SK-N-MC (cell line): ENCODE results near the gene KLHL1.

Experiments
- DNase-seq: peaks from one replicate; pipeline ENCODE4 v3.0.0-alpha.2; 2011; ENCODE audit warnings: low read depth, low spot score
- H3K27ac ChIP-seq: fragments of 200-600 bp; sonication (generic); 2 replicates; pipeline ENCODE4 v1.5.1; 2016; ENCODE audit warnings: mixed run types
- H3K36me3 ChIP-seq: fragments of 200-600 bp; sonication (generic); 2 replicates; pipeline ENCODE4 v1.6.1; 2017; ENCODE audit warnings: antibody characterized with exemption, low read length, mixed read lengths; ENCODE audit not compliant: insufficient read depth
- H3K4me3 ChIP-seq: fragments of 200-600 bp; sonication (generic); 2 replicates; pipeline ENCODE4 v1.5.1; 2016
- H3K9ac ChIP-seq: fragments of 200-600 bp; sonication (generic); 2 replicates; pipeline ENCODE4 v1.8.0; 2017; ENCODE audit warnings: mixed run types, mixed read lengths; ENCODE audit not compliant: insufficient read length
- H3K9me3 ChIP-seq: fragments of 200-600 bp; sonication (generic); 2 replicates; pipeline ENCODE4 v1.6.1; 2017; ENCODE audit warnings: low read depth, mild to moderate bottlenecking, antibody characterized with exemption, low read length, moderate library complexity, mixed read lengths
- EZH2 ChIP-seq: fragments of 200-600 bp; sonication (generic); IDR thresholded peaks from one replicate; pipeline ENCODE4 v1.6.1; 2017; ENCODE audit warnings: antibody characterized with exemption
- FOXP2 ChIP-seq: optimal IDR thresholded peaks from 2 replicates; pipeline ENCODE3; 2011; ENCODE audit warnings: mild to moderate bottlenecking, moderate library complexity; ENCODE audit not compliant: insufficient read depth; ENCODE audit errors: extremely low read length, control extremely low read depth
- POLR2AphosphoS5 ChIP-seq: IDR thresholded peaks from 2 replicates; pipeline ENCODE4 v1.6.1; 2012; ENCODE audit warnings: mild to moderate bottlenecking, low read depth, low read length, borderline replicate concordance

The KLHL1 gene

DNA sequence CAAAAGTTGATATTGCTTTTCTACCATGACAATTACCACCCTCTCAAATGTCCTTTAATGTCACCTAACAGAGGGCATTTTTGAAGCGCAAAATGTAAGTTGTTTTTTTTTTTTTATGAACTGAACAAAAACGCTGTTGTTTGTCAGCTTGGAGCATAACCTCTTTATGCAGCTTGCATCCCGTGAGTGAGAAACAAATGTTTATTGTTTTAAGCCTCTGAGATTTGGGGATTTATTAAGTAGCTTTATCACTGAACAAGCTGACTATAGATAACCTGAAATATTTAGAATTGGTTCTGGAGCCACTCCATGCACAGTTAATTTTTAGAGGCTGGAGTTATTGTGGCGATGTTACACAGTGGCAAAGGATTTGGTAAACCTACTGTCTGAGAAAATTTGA is 80.7 kb downstream of the KLHL1 start:
- H3K36me3 ChIP-seq, result no peaks in the 10 kb centered on the region
- no peak overlapping the region for H3K9ac ChIP-seq
- H3K27ac ChIP-seq, result no peak overlapping the region
- H3K4me3 ChIP-seq, result no peak overlapping the region
- no peak for TF ChIP-seq FOXP2
- TF ChIP-seq EZH2, result no peak
- no peak for DNase-seq
- H3K9me3 ChIP-seq, result no peaks in the 10 kb centered on the region

- Histone ChIP-seq H3K4me3 (no peak overlapping the region), H3K27ac (no peak overlapping the region), H3K36me3 (no peaks in the 10 kb centered on the region), H3K9me3 (no peaks in the 10 kb centered on the region), H3K9ac (no peak overlapping the region)
- TF ChIP-seq EZH2 (no peak), FOXP2 (no peak), POLR2AphosphoS5 (no peak)
- no peak for DNase-seq
Observed at GRCh38 chr13:70023516-70023915, 84.7 kb downstream of the KLHL1 start.

DNA sequence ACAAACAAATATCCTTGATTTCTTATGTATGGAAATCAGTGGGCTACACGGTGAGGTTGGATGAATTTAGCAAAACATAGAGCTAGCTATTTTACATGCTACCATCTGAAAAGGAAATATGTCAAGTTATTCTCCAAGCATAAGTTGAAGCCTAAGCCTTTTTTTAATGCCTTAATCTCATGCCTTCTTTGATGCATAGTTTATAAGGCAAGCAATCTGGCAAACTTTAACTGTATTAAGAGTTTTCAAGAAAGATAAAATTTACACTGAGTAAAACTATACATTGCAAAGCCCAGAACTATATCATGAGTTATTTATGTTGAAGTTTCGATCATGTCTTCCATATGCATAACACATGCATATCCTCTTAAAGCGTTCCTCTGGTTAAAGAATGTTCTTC is 85.6 kb downstream of the KLHL1 start:
- TF ChIP-seq EZH2 (no peak), POLR2AphosphoS5 (no peak), FOXP2 (no peak)
- H3K4me3 ChIP-seq, result no peak overlapping the region
- H3K9me3 ChIP-seq, result no peaks in the 10 kb centered on the region
- DNase-seq, result no peak
- H3K27ac ChIP-seq, result no peak overlapping the region
- H3K9ac ChIP-seq, result no peak overlapping the region
- H3K36me3 ChIP-seq, result no peaks in the 10 kb centered on the region

GRCh38 chr13:70016116-70016515 is 92.1 kb downstream of the KLHL1 start:
- no peaks in the 10 kb centered on the region for H3K9me3 ChIP-seq
- no peak overlapping the region for H3K27ac ChIP-seq
- H3K36me3 ChIP-seq, result no peaks in the 10 kb centered on the region
- DNase-seq, result no peak
- H3K9ac ChIP-seq, result no peak overlapping the region
- TF ChIP-seq POLR2AphosphoS5, result no peak
- no peak for TF ChIP-seq FOXP2
- no peak for TF ChIP-seq EZH2
- H3K4me3 ChIP-seq, result no peak overlapping the region

- DNase-seq, result no peak
- TF ChIP-seq POLR2AphosphoS5, result no peak
- TF ChIP-seq EZH2, result no peak
- no peak for TF ChIP-seq FOXP2
Observed at GRCh38 chr13:70014337-70014736, 93.9 kb downstream of the KLHL1 start.

DNA sequence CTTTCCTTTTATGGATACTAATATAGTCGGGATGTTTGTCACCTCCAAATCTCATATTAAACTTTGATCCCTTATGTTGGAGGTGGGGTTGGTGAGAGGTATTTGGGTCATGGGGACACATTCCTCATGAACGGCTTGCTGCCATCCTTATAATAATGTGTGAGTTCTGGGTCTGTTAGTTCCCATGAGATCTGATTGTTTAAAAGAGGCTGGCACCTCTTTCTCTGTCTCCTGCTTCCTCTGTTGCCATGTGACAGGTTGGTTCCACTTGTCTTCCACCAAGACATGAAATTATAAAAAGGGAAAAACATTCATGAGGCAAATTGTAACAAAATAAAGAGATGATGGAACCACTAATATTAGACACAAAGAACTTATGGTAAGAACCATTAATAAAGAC is 108.4 kb downstream of the KLHL1 start:
- no peaks in the 10 kb centered on the region for H3K36me3 ChIP-seq
- no peak overlapping the region for H3K27ac ChIP-seq
- no peak for TF ChIP-seq POLR2AphosphoS5
- TF ChIP-seq EZH2, result no peak
- no peak for TF ChIP-seq FOXP2
- no peak for DNase-seq
- H3K4me3 ChIP-seq, result no peak overlapping the region
- H3K9me3 ChIP-seq, result no peaks in the 10 kb centered on the region
- H3K9ac ChIP-seq, result no peak overlapping the region

More at GRCh38 chr13:70014337-70014736, 93.9 kb downstream of the KLHL1 start:
- H3K27ac ChIP-seq, result no peak overlapping the region
- H3K4me3 ChIP-seq, result no peak overlapping the region
- no peaks in the 10 kb centered on the region for H3K9me3 ChIP-seq
- no peaks in the 10 kb centered on the region for H3K36me3 ChIP-seq
- no peak overlapping the region for H3K9ac ChIP-seq

- Histone ChIP-seq H3K36me3 (no peaks in the 10 kb centered on the region), H3K9ac (no peak overlapping the region), H3K9me3 (no peaks in the 10 kb centered on the region), H3K27ac (no peak overlapping the region), H3K4me3 (no peak overlapping the region)
- no peak for DNase-seq
- TF ChIP-seq EZH2 (no peak), POLR2AphosphoS5 (no peak), FOXP2 (no peak)
Observed at GRCh38 chr13:69997061-69997460, 111.2 kb downstream of the KLHL1 start.

DNA sequence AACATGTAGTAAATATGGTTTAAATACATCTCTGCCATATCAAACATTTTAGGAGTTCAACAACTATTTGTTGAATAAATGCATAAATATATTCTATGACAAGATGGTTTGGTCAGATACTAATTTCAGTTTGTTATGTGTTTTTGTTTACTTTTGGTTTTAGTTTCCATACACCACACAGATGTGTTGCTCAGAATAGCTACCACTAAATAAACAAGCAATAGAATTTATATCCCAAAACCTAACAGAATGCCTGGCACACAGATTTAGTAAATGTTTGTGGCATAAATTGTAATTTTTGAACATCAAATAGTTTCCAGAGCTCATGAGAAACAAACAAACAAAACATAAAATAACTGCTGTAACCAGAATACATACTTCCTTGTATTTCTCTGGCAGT is 127.5 kb downstream of the KLHL1 start:
- H3K9me3 ChIP-seq, result no peaks in the 10 kb centered on the region
- no peak for DNase-seq
- no peaks in the 10 kb centered on the region for H3K36me3 ChIP-seq
- no peak overlapping the region for H3K9ac ChIP-seq
- no peak overlapping the region for H3K4me3 ChIP-seq
- TF ChIP-seq EZH2, result no peak
- TF ChIP-seq POLR2AphosphoS5, result no peak
- TF ChIP-seq FOXP2, result no peak
- no peak overlapping the region for H3K27ac ChIP-seq

DNA sequence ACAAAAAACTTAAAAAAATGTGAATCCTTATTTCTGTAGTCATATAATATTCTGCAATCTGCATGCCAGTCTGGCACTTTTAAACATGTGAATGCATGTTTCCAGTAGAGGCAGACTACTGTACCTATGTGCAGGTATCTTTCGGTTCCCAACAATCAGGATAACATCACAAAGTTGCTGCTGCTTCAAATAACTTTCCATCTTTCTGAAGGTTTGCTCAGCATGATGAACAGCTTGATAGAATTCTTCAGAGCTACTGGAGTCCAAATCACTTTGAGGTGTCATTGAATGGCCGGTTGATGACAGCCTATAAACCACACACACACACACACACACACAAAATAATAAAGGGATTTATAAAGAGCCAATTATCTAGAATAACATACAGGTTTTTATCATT is 132.8 kb downstream of the KLHL1 start:
- H3K4me3 ChIP-seq, result no peak overlapping the region
- no peak overlapping the region for H3K27ac ChIP-seq
- no peak overlapping the region for H3K9ac ChIP-seq
- DNase-seq, result no peak
- H3K9me3 ChIP-seq, result no peaks in the 10 kb centered on the region
- no peak for TF ChIP-seq FOXP2
- no peak for TF ChIP-seq POLR2AphosphoS5
- TF ChIP-seq EZH2, result no peak
- H3K36me3 ChIP-seq, result no peaks in the 10 kb centered on the region
